ENCODE data around the gene KIF2C.
"Not testable (repeated sequence)": the region's sequence is repeated elsewhere in the genome, so short reads cannot be mapped to it uniquely, and the experiment has no call there.

Gene KIF2C

DNA sequence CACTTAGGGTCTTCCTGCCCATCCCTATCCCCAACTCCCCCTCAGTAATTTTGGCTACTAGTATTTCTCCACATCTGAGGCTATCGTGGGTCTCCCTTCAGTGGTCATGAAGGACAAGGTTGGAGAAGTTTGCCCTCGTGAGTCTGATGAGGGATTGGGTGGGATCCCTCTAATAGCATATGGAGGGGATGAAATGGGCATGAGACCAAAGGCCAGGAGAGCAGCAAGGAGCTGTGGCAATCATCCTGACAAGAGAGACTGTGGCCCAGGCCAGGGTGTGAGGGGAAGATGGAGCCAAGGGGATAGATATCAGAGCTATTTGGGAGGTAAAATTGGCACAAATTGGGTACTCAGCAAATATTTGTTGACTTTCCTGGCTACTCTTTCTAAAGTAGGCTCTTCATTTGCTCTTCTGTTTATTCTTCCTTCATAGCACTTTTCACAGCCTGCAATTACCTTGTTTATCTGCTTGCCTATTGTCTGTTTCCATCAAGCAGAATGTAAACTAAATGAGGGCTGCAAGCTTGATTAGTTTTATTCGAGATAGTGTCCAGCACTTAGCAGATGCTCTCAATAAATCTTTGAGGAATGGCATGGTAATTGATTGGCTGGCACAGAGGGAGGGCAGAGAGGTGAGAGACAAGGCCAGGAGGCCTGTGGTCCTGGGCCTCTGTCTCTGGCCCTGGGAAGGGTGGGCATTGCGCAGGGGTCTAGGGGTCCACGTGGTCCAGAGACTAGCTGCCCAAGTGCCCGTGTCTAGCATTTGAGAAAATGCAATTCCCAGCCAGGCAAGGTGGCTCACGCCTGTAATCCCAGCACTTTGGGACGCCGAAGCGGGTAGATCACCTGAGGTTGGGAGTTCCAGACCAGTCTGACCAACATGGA, 59.1 kb downstream of the KIF2C start:
- DNase-seq (ENCODE audit: low spot score), result no peak

DNA sequence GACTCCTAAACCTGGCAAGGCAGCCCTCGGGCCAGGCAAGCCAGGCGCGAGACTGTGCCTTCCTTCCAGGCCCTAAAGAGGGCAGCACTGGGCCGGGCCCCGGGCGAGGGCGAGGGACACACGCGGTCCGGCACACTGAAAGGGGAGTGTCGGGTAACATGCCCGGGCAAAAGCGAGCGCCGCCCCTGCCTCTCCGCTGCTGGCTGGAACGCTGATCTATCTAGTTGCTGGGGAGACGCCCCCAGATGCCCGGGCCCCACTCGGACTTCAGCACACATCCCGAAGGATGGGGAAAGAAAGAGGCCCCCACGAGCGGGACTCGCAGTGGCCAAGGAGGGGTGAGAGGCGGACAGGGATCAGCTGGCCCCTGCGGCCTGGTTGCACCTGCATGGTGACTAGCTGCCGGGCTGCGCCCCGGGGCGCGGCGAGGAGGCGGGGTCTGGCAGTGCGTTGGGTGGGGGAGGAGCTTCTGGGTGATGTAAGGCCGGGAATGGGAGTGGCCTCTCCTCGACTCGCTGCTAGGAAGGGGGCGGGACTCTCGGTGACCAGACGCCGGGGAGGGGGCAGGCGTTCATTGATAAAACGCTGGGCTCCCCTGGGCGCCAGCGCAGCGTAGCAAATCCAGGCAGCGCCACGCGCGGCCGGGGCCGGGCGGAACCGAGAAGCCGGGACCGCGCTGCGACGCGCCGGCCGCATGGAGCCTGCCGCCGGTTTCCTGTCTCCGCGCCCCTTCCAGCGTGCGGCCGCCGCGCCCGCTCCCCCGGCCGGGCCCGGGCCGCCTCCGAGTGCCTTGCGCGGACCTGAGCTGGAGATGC, 60.3 kb downstream of the KIF2C start, which contains the start of gene PLK3:
TSS of gene PLK3 (plus strand) at position 608 of the 815 bp plus-strand sequence. CDS start at position 695, 87 bp downstream.
- peak; percentile 98 for DNase-seq (ENCODE audit: low spot score)

DNA sequence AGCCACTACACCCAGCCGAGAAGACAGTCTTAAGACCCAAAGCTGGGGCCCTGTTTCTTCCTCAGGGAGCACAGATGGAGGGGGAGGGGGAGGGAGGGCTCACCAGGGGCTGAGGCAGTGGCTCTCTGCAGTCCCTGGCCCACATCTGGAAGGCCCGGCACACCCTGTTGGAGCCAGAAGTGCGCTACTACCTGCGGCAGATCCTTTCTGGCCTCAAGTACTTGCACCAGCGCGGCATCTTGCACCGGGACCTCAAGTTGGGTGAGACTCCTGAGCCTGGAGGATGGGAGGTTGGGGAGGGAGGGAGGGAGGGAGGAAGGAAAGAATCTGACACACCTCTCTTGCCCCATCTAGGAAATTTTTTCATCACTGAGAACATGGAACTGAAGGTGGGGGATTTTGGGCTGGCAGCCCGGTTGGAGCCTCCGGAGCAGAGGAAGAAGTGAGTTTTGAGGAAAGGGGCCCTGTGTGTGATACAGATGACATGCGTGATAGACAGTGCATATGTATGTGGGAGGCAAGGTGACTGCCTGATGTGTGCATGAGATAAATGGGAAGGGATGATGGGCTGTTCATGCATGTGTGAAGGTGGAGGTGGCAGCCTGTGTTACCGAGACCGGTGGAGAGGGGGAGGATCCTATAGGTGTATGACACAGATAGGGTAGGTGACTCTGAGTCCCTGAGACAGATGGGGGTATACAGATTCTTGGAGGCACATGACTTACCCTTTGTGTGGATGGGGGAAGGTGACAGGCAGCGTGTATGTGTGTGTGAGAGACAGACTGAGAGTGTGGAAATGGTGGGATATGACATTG, 62.1 kb downstream of the KIF2C start:
- DNase-seq (ENCODE audit: low spot score), result no peak

DNA sequence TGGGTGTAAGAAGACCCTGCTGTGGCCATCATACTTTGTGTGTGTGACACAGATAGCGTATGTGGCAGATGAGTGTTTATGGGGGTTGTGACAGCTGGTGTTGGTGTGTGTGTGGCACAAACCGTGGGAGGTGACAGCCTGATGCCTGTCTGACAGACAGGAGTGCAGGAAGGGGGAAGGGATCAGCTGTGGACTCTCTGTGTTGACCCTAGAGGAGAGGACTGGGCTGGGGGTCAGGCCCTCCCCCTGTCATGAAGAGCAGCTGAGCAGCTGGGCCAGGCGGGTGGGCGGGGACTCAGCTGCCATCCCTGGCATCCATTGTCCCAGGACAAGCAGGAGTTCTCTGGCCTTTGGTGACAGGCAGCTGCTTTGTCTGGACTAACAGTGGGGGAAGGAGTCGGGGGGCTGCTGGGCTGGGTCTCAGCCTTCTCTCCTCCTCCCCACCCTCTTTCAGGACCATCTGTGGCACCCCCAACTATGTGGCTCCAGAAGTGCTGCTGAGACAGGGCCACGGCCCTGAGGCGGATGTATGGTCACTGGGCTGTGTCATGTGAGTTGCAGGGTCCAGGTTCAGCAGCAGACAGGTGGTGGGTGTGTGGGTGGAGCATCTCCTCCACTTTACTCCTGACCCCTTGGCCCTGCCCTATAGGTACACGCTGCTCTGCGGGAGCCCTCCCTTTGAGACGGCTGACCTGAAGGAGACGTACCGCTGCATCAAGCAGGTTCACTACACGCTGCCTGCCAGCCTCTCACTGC, 62.8 kb downstream of the KIF2C start:
- DNase-seq (ENCODE audit: low spot score), result no peak

DNA sequence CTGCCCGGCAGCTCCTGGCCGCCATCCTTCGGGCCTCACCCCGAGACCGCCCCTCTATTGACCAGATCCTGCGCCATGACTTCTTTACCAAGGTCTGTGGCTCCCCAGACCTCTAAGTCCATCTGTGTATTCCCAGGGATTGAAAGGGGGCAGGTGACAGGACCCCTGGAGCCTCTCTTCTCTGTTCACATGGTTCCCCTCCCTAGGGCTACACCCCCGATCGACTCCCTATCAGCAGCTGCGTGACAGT, 63.4 kb downstream of the KIF2C start:
- DNase-seq (ENCODE audit: low spot score), result no peak

DNA sequence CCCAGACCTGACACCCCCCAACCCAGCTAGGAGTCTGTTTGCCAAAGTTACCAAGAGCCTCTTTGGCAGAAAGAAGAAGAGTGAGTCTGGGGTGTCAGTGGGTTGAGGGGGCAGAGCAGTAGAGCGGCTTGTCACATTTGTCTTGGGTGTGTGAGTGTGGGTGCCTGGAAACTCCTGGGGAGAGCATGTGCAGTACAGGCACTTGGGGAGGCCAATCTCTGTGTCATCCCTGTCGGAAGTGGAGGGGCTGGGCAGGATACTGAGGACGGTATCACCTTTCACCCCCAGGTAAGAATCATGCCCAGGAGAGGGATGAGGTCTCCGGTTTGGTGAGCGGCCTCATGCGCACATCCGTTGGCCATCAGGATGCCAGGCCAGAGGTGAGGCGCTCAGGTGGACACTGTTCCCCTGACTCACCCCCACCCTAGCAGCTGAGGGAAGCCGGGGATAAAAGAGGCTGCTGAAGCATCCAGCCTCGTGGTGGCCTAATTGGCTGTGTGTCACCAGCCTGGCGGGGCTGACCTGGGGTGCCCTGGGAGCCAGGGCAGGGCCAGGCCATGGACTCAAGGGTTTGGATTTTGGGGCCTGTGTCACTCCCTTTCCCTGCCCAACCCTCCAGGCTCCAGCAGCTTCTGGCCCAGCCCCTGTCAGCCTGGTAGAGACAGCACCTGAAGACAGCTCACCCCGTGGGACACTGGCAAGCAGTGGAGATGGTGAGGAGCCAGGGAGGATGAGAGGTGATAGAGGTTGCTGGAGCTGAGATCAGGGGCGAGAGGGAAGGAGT, 63.9 kb downstream of the KIF2C start:
- DNase-seq (ENCODE audit: low spot score), result no peak

DNA sequence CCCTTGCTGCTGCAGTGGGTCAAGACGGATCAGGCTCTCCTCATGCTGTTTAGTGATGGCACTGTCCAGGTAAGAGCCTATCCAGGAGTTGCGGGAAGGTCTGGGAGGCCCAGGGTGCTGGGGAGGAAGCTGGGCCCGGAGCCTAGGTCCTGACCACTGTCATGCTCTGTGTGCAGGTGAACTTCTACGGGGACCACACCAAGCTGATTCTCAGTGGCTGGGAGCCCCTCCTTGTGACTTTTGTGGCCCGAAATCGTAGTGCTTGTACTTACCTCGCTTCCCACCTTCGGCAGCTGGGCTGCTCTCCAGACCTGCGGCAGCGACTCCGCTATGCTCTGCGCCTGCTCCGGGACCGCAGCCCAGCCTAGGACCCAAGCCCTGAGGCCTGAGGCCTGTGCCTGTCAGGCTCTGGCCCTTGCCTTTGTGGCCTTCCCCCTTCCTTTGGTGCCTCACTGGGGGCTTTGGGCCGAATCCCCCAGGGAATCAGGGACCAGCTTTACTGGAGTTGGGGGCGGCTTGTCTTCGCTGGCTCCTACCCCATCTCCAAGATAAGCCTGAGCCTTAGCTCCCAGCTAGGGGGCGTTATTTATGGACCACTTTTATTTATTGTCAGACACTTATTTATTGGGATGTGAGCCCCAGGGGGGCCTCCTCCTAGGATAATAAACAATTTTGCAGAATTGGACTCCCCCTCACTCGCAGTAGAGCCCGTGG, 65.8 kb downstream of the KIF2C start:
- DNase-seq (ENCODE audit: low spot score), result no peak

DNA sequence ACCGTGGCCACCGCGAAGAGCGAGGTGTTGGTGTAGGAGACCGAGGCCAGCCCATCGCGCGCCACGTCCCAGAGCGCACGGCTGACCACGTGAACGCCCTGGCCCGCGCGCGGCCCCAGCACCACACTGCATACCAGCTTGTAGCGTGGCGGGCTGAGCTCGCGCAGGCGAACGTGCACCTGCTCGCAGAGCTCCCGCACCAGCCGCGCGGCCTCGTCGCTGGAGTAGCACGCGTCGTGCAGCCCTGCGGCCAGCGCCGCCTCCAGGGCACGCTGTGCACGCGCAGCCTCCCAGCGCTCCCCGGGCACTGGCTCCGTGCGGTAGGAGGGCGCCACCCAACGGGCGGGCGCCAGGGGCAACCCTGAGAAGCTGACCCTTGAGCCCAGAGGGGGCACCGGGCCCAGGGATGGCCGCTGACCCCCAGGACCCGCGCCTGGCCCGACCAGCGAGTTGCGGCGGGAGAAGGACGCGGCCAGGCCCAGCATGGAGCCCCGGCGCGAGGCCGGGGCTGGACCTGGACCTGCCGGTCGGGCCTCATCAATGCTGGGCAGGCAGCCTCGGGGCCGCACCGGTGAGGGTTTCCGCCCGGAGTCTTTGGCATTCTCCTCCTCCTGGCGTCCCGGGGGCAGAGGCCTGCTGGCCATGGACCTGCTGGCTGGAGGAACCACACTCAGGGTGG, 66.5 kb downstream of the KIF2C start:
- DNase-seq (ENCODE audit: low spot score), result no peak

DNA sequence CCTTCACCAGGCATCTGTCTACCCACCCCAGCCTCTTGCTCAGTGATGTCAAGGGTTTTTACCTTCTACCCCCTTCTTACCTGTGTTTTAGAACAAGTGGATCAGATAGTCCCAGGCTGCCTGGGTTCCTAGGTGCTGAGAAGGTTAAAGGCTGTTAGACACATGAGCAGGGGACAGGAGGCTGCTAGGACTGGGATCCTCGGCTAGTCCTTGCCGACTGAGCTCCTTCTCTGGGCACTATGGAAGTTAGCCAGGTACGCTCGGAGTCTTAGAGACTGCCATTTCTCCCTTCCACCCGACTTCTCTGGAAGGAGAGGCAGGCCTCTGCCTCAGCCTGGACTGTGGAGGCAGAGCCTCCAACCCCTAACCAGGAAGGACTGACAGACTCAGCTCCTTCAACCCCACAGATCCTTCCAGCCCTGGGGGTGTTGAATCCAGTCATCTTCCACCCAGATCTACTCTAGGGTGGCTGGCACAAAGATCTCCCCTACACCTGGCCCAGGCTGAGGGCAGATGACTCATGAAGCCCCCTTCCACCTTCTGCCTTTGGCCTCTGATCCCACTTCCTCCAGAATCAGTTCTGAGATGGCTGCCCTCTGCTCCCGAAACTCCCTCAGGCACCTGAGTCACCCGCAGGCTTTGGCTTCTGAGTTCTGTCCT, 67.2 kb downstream of the KIF2C start, which contains the start of gene DYNLT4:
TSS of gene DYNLT4 (minus strand) at position 648 of the 660 bp plus-strand sequence. CDS start 683 bp downstream, outside the sequence.
- DNase-seq (ENCODE audit: low spot score), result no peak

DNA sequence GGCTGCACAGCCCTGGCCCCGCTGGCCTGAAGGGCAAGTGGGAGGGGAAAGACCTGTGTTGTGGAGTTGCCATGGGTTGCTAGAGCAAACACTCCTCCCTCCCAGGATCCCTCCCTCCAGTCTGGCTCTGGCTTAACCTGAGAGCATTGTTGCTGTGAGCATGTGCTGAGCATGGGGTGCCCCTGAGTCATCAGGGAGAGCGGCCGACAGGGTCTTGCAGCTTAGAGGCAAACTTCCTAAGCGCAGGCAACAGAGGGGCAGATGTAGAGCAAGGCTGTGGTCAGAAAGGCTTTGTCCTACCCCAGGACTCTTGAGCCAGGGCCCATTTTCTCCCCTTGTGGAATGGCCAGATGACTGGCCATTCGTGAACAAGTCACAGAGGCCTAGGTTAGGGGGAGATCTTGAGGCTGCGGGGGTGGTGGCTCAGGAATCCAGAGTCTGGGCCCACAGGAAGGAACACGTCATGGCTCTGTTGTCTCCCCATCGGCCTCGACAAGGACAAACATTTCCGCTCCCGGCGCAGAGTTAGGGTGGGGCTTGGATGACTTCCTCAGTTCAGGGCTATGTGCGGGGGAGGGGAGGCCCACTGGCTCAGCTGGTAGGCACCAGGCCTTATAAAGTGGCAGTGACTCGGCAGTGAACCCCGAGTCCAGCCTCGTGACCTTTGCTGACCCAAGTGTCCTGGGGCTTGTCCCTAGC, 67.9 kb downstream of the KIF2C start:
- DNase-seq (ENCODE audit: low spot score), result peak; percentile 95

DNA sequence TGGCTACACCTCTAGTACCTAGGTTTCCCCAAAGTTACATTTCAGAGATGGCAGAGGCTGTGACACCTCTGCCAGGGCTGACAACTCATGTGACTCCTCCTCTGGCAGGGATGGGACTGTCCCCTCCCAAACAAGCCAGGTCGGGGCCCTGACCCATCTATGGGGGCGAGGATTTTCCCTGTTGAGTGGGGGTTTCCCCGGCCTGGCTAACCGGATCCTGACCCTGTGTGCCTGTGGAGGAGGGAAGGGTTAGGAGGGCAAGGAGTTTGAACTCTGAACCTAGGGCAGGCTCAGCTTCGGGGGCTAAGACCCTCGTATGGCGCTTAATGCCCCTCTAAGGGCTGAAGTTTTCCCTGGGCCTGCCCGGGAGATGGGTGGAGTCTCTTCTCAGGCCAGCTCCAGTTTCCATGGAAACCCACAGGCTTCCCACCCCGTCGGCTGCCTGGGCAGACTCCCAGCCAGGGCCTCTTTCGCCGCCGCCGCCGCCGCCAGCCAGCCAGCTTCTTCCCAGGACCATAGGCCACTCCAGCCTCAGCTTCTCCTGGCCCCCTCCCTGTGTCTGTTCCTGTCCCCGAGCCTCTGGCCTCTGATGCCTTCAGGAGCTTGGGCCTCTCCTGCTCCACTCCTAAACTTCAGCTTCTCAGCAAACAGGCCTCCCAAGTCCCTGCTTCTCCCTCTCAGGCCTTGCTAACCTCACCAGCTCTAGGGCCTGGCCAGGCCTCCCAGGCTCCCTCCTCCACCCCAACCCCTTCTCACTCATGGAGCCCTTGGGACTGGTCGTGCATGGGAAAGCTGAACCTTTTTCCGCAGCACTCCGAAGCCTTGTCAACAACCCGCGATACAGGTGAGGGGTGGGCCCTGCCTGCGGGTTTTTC, 68.7 kb downstream of the KIF2C start, which contains the start of gene BTBD19:
TSS of gene BTBD19 (plus strand) at position 461 of the 875 bp plus-strand sequence. CDS start at position 759, 298 bp downstream.
- DNase-seq (ENCODE audit: low spot score), result peak; percentile 90

DNA sequence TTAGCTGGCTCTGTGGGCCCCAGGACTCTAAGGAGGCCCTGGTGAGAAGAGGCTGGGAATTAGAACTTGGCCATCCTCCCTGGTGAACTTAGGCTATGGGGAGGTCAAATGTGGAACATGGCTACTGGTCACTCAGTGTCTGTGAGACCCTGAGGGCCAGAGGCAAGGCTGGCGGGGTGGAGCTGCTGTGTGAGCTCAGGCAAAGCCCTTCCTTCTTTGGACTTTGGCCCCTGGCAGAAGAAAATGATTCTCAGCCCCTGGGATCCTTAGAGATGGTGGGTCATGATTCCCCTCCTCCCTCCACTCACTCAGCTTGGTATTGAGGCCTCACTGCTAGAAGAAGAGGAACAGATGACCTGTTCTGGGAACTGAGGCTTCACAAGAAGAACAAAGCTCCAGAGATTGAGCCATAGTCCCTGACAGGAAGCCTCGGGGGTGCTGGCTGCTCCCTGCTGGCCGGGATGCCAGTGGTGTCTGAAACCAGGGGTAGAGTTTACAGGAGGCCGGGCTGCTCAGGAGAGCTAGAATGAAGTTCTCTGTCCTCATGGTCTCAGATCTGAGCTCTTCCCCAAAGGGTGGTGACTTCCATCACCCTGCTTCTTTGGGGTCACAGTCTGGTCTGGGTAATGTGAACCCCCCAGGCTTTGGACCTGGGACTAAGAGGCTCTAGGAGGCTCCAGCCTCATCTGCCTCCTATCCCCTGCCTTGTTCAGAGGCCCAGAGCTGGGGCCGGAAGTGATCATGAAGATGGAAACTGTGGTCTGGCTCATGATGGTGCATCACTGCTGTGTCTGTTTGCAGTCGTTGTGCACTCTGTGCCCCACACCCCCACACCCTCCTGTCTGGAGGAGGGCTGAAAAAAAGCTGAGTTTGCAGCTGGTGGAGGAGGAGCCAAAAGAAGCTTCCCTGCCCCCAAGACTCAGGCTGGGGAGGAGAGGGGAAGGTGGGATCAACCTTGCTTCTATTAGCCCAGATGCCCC, 69.6 kb downstream of the KIF2C start:
- peak; percentile 55 for DNase-seq (ENCODE audit: low spot score)

DNA sequence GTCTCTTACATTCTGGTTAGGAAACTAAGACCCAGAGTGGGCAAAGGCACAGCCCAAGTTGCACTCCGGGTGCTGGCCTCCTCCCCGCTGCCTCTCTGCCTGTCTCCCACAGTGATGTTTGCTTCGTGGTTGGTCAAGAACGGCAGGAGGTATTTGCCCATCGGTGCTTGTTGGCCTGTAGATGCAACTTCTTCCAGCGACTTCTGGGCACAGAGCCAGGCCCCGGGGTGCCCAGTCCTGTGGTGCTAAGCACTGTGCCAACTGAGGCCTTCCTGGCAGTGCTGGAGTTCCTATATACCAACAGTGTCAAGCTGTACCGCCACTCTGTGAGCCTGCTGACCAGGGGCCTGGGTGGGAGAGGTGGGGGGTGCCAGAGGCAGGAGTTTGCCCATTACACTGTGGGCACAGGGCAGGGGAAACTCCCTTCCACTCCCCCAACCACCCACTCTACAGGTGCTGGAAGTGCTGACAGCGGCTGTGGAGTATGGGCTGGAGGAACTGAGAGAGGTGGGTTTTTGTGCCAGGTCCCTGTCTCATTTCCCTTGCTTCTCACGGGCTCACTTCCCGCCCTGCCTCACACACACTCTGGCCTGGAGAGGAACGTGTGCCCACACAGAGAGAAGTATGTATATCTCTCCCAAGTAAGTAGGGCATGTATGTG, 70.6 kb downstream of the KIF2C start:
- DNase-seq (ENCODE audit: low spot score), result no peak

DNA sequence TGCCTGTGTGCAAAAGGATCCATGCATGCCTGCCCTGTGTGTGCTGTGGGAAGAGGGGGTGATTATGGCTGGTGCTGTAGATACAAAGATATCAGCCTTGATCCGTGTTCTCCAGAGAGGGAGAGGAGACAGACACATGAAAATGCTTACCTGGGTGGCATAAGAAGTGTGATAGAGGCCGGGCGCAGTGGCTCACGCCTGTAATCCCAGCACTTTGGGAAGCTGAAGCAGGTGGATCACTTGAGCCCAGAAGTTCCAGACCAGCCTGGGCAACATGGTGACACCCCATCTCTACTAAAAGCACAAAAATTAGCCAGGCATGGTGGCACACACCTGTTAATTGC, 71.1 kb downstream of the KIF2C start:
- DNase-seq (ENCODE audit: low spot score), result not testable (repeated sequence)

DNA sequence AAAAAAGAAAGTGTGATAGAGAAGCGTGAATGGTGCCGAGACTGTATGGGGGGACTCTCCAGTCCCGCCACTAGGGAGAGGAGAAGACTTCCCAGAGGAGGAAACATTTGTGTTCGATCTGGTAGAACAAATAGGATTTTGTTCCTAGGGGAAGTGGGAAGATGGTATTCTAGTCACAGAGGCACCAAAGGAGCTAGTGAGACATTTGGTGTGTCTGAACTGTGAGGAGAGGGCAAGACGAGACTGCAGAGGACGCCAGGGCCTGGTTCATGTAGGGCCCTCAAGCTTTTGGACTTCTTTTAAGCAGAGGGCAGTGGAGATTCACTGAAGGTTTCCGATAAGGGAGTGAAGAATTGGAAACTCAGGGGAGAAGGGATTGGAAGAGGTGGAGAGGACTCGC, 71.6 kb downstream of the KIF2C start:
- no peak for DNase-seq (ENCODE audit: low spot score)
